Liver (tissue), 9 donors: ENCODE measurements around the gene LSM2. TPM values are rescaled to one million over a fixed set of nuclear protein-coding genes. Genes with fewer than 3 reads are reported as not detected.

Experiments
- DNase-seq: peaks from one replicate; pipeline ENCODE4 v3.0.0-alpha.2; 2017; ENCODE audit warnings: low spot score
- H3K27ac ChIP-seq, 2 donors: one replicate each; pipeline ENCODE4 v1.7.0; 2013; ENCODE audit warnings: inconsistent platforms in 2 of 2, low read length in 2 of 2, control low read depth in 1 of 2, low read depth in 1 of 2, mild to moderate bottlenecking in 1 of 2
- H3K27me3 ChIP-seq, 4 donors: one replicate each; pipeline versions ENCODE4 v1.6.1 to v1.7.0; 2013; ENCODE audit warnings: low read length in 3 of 4, inconsistent platforms in 1 of 4, mild to moderate bottlenecking in 1 of 4, moderate library complexity in 1 of 4; ENCODE audit not compliant: control insufficient read depth in 4 of 4, insufficient read depth in 4 of 4
- H3K36me3 ChIP-seq, 4 donors: one replicate each; pipeline versions ENCODE4 v1.6.1 to v1.7.0; 2013; ENCODE audit warnings: low read length in 3 of 4, mild to moderate bottlenecking in 3 of 4, low read depth in 1 of 4, moderate library complexity in 1 of 4; ENCODE audit not compliant: control insufficient read depth in 4 of 4, insufficient read depth in 3 of 4
- H3K4me1 ChIP-seq, 4 donors: one replicate each; pipeline versions ENCODE4 v1.6.1 to v1.7.0; 2013; ENCODE audit warnings: low read length in 3 of 4, mild to moderate bottlenecking in 3 of 4, moderate library complexity in 1 of 4; ENCODE audit not compliant: control insufficient read depth in 4 of 4, insufficient read depth in 4 of 4
- H3K4me3 ChIP-seq, 3 donors: one replicate each; pipeline versions ENCODE4 v1.6.1 to v1.7.0; 2013; ENCODE audit warnings: low read length in 3 of 3, control low read depth in 1 of 3, low read depth in 1 of 3, mild to moderate bottlenecking in 1 of 3
- H3K9ac ChIP-seq, 2 donors: one replicate each; pipeline ENCODE4 v1.7.0; 2013; ENCODE audit warnings: low read length in 2 of 2, mild to moderate bottlenecking in 2 of 2, moderate library complexity in 2 of 2, control low read depth in 1 of 2, low read depth in 1 of 2
- H3K9me3 ChIP-seq, 4 donors: one replicate each; pipeline versions ENCODE4 v1.6.1 to v1.7.0; 2013; ENCODE audit warnings: low read length in 3 of 4; ENCODE audit not compliant: control insufficient read depth in 4 of 4
- EGR1 ChIP-seq, 2 donors: IDR thresholded peaks; 2 replicates each; pipeline ENCODE4 v1.6.1; 2016 to 2018; ENCODE audit warnings: antibody characterized with exemption in 2 of 2, low read depth in 2 of 2
- FOXA1 ChIP-seq: IDR thresholded peaks from 2 replicates; pipeline ENCODE4 v1.6.1; 2016; ENCODE audit warnings: antibody characterized with exemption
- FOXA2 ChIP-seq: IDR thresholded peaks from 2 replicates; pipeline ENCODE4 v1.6.1; 2016; ENCODE audit warnings: antibody characterized with exemption
- GABPA ChIP-seq, 2 donors: IDR thresholded peaks in 1 of 2; conservative IDR thresholded peaks in 1 of 2; 2 replicates each; pipeline ENCODE4 v1.6.1; 2016; ENCODE audit warnings: antibody characterized with exemption in 2 of 2, mild to moderate bottlenecking in 1 of 2, moderate library complexity in 1 of 2
- HNF4G ChIP-seq: IDR thresholded peaks from 2 replicates; pipeline ENCODE4 v1.6.1; 2016; ENCODE audit warnings: antibody characterized with exemption
- JUND ChIP-seq, 2 donors: IDR thresholded peaks; 2 replicates each; pipeline ENCODE4 v1.6.1; 2016; ENCODE audit warnings: antibody characterized with exemption in 2 of 2
- NR2F2 ChIP-seq: IDR thresholded peaks from 2 replicates; pipeline ENCODE4 v1.6.1; 2016; ENCODE audit warnings: antibody characterized with exemption
- RAD21 ChIP-seq, 2 donors: IDR thresholded peaks; 2 replicates each; pipeline ENCODE4 v1.6.1; 2016; ENCODE audit warnings: antibody characterized with exemption in 2 of 2, mild to moderate bottlenecking in 2 of 2
- RXRA ChIP-seq, 2 donors: IDR thresholded peaks; 2 replicates each; pipeline ENCODE4 v1.6.1; 2017 to 2018; ENCODE audit warnings: antibody characterized with exemption in 2 of 2, mild to moderate bottlenecking in 1 of 2
- TAF1 ChIP-seq: conservative IDR thresholded peaks from 2 replicates; pipeline ENCODE4 v1.6.1; 2016; ENCODE audit warnings: antibody characterized with exemption, mild to moderate bottlenecking
- YY1 ChIP-seq: IDR thresholded peaks from 2 replicates; pipeline ENCODE4 v1.6.1; 2016; ENCODE audit warnings: antibody characterized with exemption, mild to moderate bottlenecking
- WGBS: extraction: QIAGEN DNeasy Blood & Tissue Kit; methylation state at CpG from one replicate; pipeline ENCODE4 v1.1.7; 2013; 5-methylcytosine and 5-hydroxymethylcytosine counted together
- polyA plus RNA-seq, 2 donors: library from polyadenylated mRNA; stranded (reverse) in 1 of 2; unstranded in 1 of 2; fragments of 200-250 nt in 1 of 2; fragments of >200 nt in 1 of 2; fragmentation: Nextera tagmentation in 1 of 2; extraction: Ambion mirVana in 1 of 2; gene quantifications; one replicate each; pipeline versions ENCODE4 v1.2.1 to v1.2.3, GENCODE V29; 2013 to 2015
- total RNA-seq, 2 donors: library from RNA; depleted of rRNA; stranded (reverse); fragments of >200 nt; gene quantifications; one replicate each; pipeline ENCODE4 v1.2.3, GENCODE V29; 2014
- TF ChIP-seq, protein P1 (sequence below): IDR thresholded peaks from 2 replicates; pipeline ENCODE4 v1.6.1; 2016; ENCODE audit warnings: antibody characterized with exemption
- TF ChIP-seq, protein P2 (sequence below): fragments of 150-350 bp; IDR thresholded peaks from 2 replicates; pipeline ENCODE4 v1.5.1; 2017; ENCODE audit warnings: improper control_type of control experiment, low read depth, low read length; ENCODE audit not compliant: missing input control
- TF ChIP-seq, protein P3 (sequence below): IDR thresholded peaks from 2 replicates; pipeline ENCODE4 v1.6.1; 2016; ENCODE audit warnings: antibody characterized with exemption, mild to moderate bottlenecking
- TF ChIP-seq, protein P4 (sequence below): IDR thresholded peaks from 2 replicates; pipeline ENCODE4 v1.6.1; 2016; ENCODE audit warnings: antibody characterized with exemption
- TF ChIP-seq, protein P5 (sequence below): IDR thresholded peaks from 2 replicates; pipeline ENCODE4 v1.6.1; 2016; ENCODE audit warnings: antibody characterized with exemption
- donor health status: healthy.
- donor health status: healthy.
- donor health status: healthy.
- donor health status: healthy.
- donor health status: healthy.

LSM2 gene
- total and polyA plus RNA-seq, 4 donors: 7.3 to 18.7 (median 15.5) TPM

DNA sequence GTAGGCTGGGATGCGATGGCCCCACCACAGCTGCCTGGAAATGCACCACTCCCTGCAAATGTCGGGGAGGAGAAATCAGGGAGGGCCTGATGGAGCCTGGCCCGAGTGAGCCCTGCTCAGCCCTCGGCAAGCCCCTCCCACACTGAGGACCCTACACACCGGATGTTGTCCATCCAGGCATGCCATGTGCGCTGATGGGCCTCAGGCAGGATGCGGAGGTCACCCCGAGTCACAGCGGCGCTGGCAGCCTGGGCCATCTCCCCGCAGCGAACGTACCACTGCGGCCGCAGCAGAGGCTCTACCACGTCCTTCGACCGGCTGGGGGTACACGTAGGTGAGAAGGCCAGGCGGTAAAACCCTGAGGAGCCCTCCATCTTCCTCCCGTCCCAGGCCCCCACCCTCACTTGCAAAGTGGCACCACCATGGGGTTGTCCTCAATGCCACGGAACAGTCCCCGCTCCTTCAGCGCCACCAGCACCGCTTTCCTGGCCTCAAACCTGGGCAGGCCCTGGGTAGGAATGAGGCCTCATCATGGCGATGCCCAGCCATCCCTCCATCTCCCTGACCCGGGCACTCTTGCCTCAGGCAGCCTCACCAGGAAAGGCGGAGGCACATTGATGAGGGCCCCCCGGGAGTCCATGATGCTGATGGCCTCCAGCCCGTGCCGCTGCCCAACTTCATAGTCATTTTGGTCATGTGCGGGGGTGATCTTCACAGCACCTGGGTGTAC, 24.5 kb downstream of the LSM2 start:
- H3K9ac ChIP-seq: no peak overlapping the region
- WGBS: 92% methylated on average over 32 of the region's 32 CpGs
- H3K4me3 ChIP-seq: no peak overlapping the region
- H3K9me3 ChIP-seq: no peaks in the 10 kb centered on the region
- H3K27ac ChIP-seq: no peak overlapping the region
- H3K4me1 ChIP-seq: peaks cover 0 to 15% (median 9%) of the 10 kb centered on the region in 4 donors
- H3K27me3 ChIP-seq: no peaks in the 10 kb centered on the region
- TF ChIP-seq, protein P1, sequence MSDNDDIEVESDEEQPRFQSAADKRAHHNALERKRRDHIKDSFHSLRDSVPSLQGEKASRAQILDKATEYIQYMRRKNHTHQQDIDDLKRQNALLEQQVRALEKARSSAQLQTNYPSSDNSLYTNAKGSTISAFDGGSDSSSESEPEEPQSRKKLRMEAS: no peak
- no peak for TF ChIP-seq JUND (IDR thresholded peaks at IDR 0.05)
- no peak for TF ChIP-seq FOXA2
- no peak for TF ChIP-seq RXRA (IDR thresholded peaks at IDR 0.05)
- TF ChIP-seq HNF4G: no peak
- TF ChIP-seq TAF1: no peak
- TF ChIP-seq, protein P2, sequence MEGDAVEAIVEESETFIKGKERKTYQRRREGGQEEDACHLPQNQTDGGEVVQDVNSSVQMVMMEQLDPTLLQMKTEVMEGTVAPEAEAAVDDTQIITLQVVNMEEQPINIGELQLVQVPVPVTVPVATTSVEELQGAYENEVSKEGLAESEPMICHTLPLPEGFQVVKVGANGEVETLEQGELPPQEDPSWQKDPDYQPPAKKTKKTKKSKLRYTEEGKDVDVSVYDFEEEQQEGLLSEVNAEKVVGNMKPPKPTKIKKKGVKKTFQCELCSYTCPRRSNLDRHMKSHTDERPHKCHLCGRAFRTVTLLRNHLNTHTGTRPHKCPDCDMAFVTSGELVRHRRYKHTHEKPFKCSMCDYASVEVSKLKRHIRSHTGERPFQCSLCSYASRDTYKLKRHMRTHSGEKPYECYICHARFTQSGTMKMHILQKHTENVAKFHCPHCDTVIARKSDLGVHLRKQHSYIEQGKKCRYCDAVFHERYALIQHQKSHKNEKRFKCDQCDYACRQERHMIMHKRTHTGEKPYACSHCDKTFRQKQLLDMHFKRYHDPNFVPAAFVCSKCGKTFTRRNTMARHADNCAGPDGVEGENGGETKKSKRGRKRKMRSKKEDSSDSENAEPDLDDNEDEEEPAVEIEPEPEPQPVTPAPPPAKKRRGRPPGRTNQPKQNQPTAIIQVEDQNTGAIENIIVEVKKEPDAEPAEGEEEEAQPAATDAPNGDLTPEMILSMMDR: no peak
- TF ChIP-seq GABPA (IDR thresholded peaks at IDR 0.05 in 1 of 2, conservative IDR thresholded peaks at IDR 0.05 in 1 of 2): no peak
- TF ChIP-seq RAD21 (IDR thresholded peaks at IDR 0.05): no peak
- no peak for TF ChIP-seq YY1
- TF ChIP-seq, protein P3, sequence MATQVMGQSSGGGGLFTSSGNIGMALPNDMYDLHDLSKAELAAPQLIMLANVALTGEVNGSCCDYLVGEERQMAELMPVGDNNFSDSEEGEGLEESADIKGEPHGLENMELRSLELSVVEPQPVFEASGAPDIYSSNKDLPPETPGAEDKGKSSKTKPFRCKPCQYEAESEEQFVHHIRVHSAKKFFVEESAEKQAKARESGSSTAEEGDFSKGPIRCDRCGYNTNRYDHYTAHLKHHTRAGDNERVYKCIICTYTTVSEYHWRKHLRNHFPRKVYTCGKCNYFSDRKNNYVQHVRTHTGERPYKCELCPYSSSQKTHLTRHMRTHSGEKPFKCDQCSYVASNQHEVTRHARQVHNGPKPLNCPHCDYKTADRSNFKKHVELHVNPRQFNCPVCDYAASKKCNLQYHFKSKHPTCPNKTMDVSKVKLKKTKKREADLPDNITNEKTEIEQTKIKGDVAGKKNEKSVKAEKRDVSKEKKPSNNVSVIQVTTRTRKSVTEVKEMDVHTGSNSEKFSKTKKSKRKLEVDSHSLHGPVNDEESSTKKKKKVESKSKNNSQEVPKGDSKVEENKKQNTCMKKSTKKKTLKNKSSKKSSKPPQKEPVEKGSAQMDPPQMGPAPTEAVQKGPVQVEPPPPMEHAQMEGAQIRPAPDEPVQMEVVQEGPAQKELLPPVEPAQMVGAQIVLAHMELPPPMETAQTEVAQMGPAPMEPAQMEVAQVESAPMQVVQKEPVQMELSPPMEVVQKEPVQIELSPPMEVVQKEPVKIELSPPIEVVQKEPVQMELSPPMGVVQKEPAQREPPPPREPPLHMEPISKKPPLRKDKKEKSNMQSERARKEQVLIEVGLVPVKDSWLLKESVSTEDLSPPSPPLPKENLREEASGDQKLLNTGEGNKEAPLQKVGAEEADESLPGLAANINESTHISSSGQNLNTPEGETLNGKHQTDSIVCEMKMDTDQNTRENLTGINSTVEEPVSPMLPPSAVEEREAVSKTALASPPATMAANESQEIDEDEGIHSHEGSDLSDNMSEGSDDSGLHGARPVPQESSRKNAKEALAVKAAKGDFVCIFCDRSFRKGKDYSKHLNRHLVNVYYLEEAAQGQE: no peak
- TF ChIP-seq, protein P4, sequence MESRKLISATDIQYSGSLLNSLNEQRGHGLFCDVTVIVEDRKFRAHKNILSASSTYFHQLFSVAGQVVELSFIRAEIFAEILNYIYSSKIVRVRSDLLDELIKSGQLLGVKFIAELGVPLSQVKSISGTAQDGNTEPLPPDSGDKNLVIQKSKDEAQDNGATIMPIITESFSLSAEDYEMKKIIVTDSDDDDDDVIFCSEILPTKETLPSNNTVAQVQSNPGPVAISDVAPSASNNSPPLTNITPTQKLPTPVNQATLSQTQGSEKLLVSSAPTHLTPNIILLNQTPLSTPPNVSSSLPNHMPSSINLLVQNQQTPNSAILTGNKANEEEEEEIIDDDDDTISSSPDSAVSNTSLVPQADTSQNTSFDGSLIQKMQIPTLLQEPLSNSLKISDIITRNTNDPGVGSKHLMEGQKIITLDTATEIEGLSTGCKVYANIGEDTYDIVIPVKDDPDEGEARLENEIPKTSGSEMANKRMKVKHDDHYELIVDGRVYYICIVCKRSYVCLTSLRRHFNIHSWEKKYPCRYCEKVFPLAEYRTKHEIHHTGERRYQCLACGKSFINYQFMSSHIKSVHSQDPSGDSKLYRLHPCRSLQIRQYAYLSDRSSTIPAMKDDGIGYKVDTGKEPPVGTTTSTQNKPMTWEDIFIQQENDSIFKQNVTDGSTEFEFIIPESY: no peak
- TF ChIP-seq NR2F2: no peak
- no peak for TF ChIP-seq FOXA1
- TF ChIP-seq EGR1 (IDR thresholded peaks at IDR 0.05; ENCODE audit: low read depth in 2 of 2): no peak
- TF ChIP-seq, protein P5, sequence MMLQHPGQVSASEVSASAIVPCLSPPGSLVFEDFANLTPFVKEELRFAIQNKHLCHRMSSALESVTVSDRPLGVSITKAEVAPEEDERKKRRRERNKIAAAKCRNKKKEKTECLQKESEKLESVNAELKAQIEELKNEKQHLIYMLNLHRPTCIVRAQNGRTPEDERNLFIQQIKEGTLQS: no peak
- DNase-seq: no peak
- peaks cover 14 to 53% (median 17%) of the 10 kb centered on the region in 4 donors for H3K36me3 ChIP-seq
